GM12892 (cell line): ENCODE results near the gene FGF18.

Source experiments
- POLR2A ChIP-seq: IDR thresholded peaks from 2 replicates; pipeline ENCODE4 v1.6.1; 2011; ENCODE audit warnings: low read depth, low read length, control low read depth
- POLR2AphosphoS5 ChIP-seq: IDR thresholded peaks from 2 replicates; pipeline ENCODE4 v1.6.1; 2011; ENCODE audit warnings: low read depth, low read length, control low read depth
- TAF1 ChIP-seq: IDR thresholded peaks from 2 replicates; pipeline ENCODE4 v1.6.1; 2011; ENCODE audit warnings: low read depth, mild to moderate bottlenecking, control low read depth, low read length, borderline replicate concordance

DNA sequence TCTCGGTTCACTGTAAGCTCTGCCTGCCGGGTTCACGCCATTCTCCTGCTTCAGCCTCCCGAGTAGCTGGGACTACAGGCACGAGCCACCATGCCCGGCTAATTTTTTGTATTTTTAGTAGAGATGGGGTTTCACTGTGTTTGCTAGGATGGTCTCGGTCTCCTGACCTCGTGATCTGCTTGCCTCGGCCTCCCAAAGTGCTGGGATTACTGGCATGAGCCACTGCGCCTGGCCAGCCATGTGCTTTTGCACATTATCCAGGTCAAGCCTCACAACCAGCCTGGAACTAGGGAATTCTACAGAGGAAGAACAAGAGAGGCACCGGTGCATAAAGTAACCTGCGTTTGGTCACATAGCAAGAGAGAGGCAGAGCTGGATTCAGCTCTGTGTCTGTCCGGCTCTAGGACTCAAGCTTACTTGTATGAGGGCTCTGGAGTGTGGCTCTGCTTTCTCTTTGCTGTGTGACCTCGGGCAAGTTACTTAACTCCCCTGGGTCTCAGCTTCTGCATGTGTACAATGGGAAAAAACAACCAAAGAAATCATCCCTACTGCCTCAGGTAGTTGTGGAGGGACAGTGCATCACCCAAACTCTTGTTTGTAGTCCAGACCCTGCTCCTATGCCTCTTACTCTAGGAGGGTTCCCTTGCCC lies 6.3 kb downstream of the FGF18 start:
- no peak for TF ChIP-seq TAF1
- no peak for TF ChIP-seq POLR2A
- TF ChIP-seq POLR2AphosphoS5 = no peak
